Loucy (cell line): ENCODE results near the gene KCNN3.

Experiments used
- H2AFZ ChIP-seq: fragments of 200-600 bp; sonication (generic); 2 replicates; pipeline ENCODE4 v1.6.0; 2016; ENCODE audit warnings: antibody characterized with exemption, mild to moderate bottlenecking, low read length, moderate library complexity
- H3F3A ChIP-seq: fragments of 200-600 bp; 2 replicates; pipeline ENCODE4 v1.6.0; 2016; ENCODE audit warnings: antibody characterized with exemption, low read depth, mild to moderate bottlenecking
- H3K27me3 ChIP-seq: fragments of 200-600 bp; sonication (generic); 2 replicates; pipeline ENCODE4 v1.6.1; 2014; ENCODE audit warnings: low read length, mild to moderate bottlenecking; ENCODE audit not compliant: insufficient read depth, poor library complexity, severe bottlenecking
- H3K36me3 ChIP-seq: fragments of 200-600 bp; sonication (generic); 2 replicates; pipeline ENCODE4 v1.6.1; 2016; ENCODE audit warnings: low read length; ENCODE audit not compliant: insufficient read depth
- H3K4me1 ChIP-seq: fragments of 200-600 bp; sonication (generic); 2 replicates; pipeline ENCODE4 v1.5.1; 2014; ENCODE audit warnings: low read length, mild to moderate bottlenecking; ENCODE audit not compliant: insufficient read depth, poor library complexity, severe bottlenecking
- H3K4me2 ChIP-seq: fragments of 200-600 bp; sonication (generic); 2 replicates; pipeline ENCODE4 v1.6.0; 2014; ENCODE audit warnings: antibody characterized with exemption, low read length, low read depth, mild to moderate bottlenecking; ENCODE audit not compliant: poor library complexity, severe bottlenecking
- H3K4me3 ChIP-seq: fragments of 200-600 bp; sonication (generic); 2 replicates; pipeline ENCODE4 v1.5.1; 2014; ENCODE audit warnings: low read length, mild to moderate bottlenecking, mixed read lengths; ENCODE audit not compliant: poor library complexity, severe bottlenecking
- H3K79me2 ChIP-seq: fragments of 200-600 bp; sonication (generic); 2 replicates; pipeline ENCODE4 v1.6.1; 2014; ENCODE audit warnings: low read length; ENCODE audit not compliant: insufficient read depth
- H3K9ac ChIP-seq: fragments of 200-600 bp; sonication (generic); 2 replicates; pipeline ENCODE4 v1.6.0; 2014; ENCODE audit warnings: mild to moderate bottlenecking, low read depth, low read length, moderate library complexity; ENCODE audit not compliant: poor library complexity, severe bottlenecking
- H3K9me2 ChIP-seq: fragments of 200-600 bp; sonication (generic); replicated peaks from 2 replicates; pipeline ENCODE4 v1.6.1; 2016; ENCODE audit warnings: low read depth, low read length, mixed read lengths
- H3K9me3 ChIP-seq: fragments of 200-600 bp; sonication (generic); 2 replicates; pipeline ENCODE4 v1.6.1; 2014; ENCODE audit warnings: mild to moderate bottlenecking, antibody characterized with exemption, low read length, low read depth; ENCODE audit not compliant: insufficient read depth
- H4K20me1 ChIP-seq: fragments of 200-600 bp; sonication (generic); 2 replicates; pipeline ENCODE4 v1.6.0; 2014; ENCODE audit warnings: antibody characterized with exemption, low read length, mild to moderate bottlenecking; ENCODE audit not compliant: insufficient read depth, poor library complexity, severe bottlenecking
- CTCF ChIP-seq: fragments of 200-600 bp; sonication (generic); conservative IDR thresholded peaks from 2 replicates; pipeline ENCODE4 v1.5.1; 2014; ENCODE audit warnings: mild to moderate bottlenecking, antibody characterized with exemption, low read length
- EZH2phosphoT487 ChIP-seq: fragments of 200-600 bp; IDR thresholded peaks from 2 replicates; pipeline ENCODE4 v1.6.1; 2018; ENCODE audit warnings: antibody characterized with exemption, mild to moderate bottlenecking, moderate library complexity, borderline replicate concordance

Gene KCNN3

DNA sequence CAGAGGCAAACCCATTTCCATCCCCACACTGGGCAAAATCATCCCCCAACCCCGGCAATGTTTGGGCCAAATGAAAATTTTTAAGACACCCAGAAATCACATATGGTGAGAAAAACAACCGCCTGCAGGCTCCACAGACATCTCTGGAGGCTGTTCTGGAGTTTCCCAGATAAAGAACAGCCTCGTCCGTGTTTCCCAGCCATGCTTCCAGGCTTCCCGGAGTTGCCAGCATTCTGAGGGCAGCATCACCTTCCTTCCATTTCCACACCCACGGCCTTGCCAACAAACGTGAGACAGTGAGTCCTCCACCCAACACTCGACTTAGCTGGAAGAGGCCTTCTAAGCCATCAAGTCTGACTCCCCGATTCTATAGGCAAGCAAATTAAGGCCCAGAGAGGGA is 36.9 kb downstream of the KCNN3 start:
- no peaks in the 10 kb centered on the region for H3K27me3 ChIP-seq
- TF ChIP-seq EZH2phosphoT487 (no peak), CTCF (no peak)
- no peaks in the 10 kb centered on the region for H3F3A ChIP-seq
- no peak overlapping the region for H3K4me2 ChIP-seq
- no peaks in the 10 kb centered on the region for H4K20me1 ChIP-seq
- H3K4me1 ChIP-seq = no peaks in the 10 kb centered on the region
- H3K9ac ChIP-seq = no peak overlapping the region
- H3K4me3 ChIP-seq = no peak overlapping the region
- no peaks in the 10 kb centered on the region for H3K36me3 ChIP-seq
- no peaks in the 10 kb centered on the region for H3K9me3 ChIP-seq
- no peak overlapping the region for H2AFZ ChIP-seq
- H3K9me2 ChIP-seq = no peaks in the 10 kb centered on the region
- H3K79me2 ChIP-seq = no peaks in the 10 kb centered on the region

DNA sequence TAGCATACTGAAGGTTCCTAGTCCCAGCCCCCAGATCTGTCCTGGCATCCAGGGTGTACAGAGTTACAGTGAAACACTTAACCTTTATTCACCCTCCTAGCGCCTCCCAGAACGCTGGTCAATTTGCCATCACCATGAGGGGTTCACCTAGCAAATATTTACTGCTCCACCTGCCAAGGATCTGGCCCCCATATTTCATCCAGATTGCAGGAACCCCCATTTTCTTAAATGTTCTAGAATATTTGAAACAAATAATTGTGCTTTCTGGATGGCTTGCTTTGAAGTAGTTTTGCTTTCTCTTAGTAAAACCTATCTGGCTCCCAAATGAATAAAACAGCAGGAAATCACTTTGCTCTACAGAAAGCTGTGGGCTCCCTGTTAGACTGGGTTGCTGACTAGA is 37.7 kb downstream of the KCNN3 start:
- Histone ChIP-seq H3K4me3 (no peak overlapping the region), H3K9ac (no peak overlapping the region), H3K9me3 (no peaks in the 10 kb centered on the region), H3F3A (no peaks in the 10 kb centered on the region), H3K4me1 (no peaks in the 10 kb centered on the region), H3K79me2 (no peaks in the 10 kb centered on the region), H3K27me3 (no peaks in the 10 kb centered on the region), H3K36me3 (no peaks in the 10 kb centered on the region), H3K9me2 (no peaks in the 10 kb centered on the region), H4K20me1 (no peaks in the 10 kb centered on the region), H3K4me2 (no peak overlapping the region), H2AFZ (no peak overlapping the region)
- TF ChIP-seq EZH2phosphoT487 (no peak), CTCF (no peak)

DNA sequence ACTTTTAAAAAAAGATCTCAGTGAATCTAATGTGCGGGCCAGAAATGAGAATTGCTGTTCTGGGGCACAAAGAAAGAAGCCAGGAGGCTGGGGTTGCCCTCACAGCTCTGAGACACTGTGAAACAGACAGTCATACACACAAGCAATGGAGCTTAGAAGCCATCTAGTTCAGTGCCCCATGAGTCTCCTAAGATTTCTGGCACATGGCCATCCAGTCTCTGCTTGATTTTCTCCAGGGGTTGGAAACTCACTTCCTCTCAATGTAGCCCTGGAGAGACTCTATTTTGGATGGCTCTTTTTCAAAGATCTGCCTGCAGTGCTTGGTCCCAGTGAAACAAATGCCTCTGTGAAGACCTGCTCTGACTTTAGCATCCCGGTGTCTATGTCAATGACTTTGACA is 38.6 kb downstream of the KCNN3 start:
- H3F3A ChIP-seq = no peaks in the 10 kb centered on the region
- no peaks in the 10 kb centered on the region for H4K20me1 ChIP-seq
- H3K4me1 ChIP-seq = no peaks in the 10 kb centered on the region
- TF ChIP-seq EZH2phosphoT487 (no peak), CTCF (no peak)
- H3K36me3 ChIP-seq = no peaks in the 10 kb centered on the region
- no peak overlapping the region for H3K4me2 ChIP-seq
- H3K9ac ChIP-seq = no peak overlapping the region
- no peak overlapping the region for H2AFZ ChIP-seq
- no peaks in the 10 kb centered on the region for H3K9me2 ChIP-seq
- no peaks in the 10 kb centered on the region for H3K27me3 ChIP-seq
- no peaks in the 10 kb centered on the region for H3K79me2 ChIP-seq
- no peaks in the 10 kb centered on the region for H3K9me3 ChIP-seq
- no peak overlapping the region for H3K4me3 ChIP-seq
